Activated T-helper 9 cell treated with anti-CD3 and anti-CD28 coated beads, Interleukin-2, amount 50 U/mL, for 16 hours (primary cell): ENCODE measurements around the gene CDH4.
"Not testable (repeated sequence)": the region's sequence is repeated elsewhere in the genome, so short reads cannot be mapped to it uniquely, and the experiment has no call there.

ENCODE experiments used
- DNase-seq: peaks from one replicate; pipeline ENCODE4 v3.0.0-alpha.2; 2020; ENCODE audit warnings: low read depth

Gene CDH4

DNA sequence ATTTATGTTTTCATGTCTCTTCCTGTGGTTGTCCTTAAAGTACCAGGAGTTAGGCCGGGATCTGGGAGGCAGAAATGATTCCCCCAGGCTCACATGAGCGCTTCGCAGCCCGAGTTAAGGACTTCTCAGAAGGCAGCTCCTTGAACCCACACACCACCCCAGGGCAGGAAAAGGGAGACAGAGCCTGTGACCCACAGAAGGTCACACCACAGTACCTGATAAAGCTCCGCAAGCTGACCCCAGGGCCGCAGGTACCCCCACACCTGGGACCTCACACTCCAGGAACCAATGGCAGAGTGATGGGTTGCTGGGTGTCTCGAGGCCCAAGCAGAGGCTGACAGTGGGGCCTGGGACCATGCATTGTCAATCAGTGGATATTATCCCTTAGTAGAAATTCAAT, 207.6 kb downstream of the CDH4 start:
- DNase-seq: no peak

DNA sequence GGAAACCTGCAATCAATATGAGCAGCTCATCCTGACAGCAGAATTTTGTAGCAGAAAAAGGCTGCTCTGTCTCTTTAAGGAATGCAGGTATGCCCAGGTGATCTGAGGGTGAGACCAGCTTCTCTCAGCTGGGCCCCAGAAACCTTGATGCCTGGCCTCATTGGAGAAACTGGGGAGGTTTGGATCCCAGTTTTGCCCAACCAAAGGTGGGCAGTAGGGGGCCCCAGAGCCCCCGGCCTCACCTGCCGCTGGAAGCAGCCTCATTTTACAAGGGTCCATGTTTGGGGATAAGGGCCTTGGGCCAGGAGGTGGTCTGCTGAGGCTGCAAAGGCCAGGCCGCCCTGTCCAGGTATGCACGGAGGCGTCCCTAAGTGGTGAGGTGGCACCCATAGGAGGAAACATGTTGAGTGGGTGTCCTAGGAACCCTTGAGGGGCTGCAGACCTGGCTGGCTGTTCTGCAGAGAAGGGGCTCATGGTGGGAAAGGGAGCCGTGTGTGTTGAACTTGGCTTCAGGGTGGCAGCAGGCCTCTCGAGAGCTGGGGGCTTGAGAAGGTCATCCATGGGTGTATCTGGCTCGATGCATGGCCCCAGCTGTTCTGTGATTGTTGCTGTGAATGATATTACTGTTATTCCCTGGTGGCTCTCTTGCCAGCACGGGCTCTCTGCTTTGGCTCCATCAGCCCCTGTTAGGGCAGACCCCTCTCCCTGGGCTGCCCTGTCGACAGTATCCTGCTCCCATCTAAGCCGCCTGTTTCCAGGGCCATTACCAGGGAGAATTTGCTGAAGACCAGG, 208.4 kb downstream of the CDH4 start:
- no peak for DNase-seq

DNA sequence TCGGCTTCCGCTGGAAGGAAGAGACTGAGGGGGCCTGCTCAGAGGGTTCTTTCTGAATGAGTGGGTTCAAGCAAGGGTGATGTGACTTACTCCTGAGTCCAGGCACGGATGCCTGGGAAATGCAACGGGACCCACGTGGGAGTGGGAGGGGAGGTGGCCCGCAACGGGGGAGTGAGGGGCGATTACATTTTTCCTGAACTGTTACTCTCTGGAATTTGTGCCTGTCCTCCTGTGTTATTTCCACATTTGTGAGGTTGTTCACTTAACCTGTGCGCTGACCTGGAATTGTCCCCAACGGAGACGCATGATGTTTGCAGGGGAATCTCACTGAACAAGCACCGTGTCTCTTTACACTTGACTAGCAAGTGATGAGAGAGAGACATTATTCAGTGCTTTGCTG, 209.4 kb downstream of the CDH4 start:
- DNase-seq: no peak

DNA sequence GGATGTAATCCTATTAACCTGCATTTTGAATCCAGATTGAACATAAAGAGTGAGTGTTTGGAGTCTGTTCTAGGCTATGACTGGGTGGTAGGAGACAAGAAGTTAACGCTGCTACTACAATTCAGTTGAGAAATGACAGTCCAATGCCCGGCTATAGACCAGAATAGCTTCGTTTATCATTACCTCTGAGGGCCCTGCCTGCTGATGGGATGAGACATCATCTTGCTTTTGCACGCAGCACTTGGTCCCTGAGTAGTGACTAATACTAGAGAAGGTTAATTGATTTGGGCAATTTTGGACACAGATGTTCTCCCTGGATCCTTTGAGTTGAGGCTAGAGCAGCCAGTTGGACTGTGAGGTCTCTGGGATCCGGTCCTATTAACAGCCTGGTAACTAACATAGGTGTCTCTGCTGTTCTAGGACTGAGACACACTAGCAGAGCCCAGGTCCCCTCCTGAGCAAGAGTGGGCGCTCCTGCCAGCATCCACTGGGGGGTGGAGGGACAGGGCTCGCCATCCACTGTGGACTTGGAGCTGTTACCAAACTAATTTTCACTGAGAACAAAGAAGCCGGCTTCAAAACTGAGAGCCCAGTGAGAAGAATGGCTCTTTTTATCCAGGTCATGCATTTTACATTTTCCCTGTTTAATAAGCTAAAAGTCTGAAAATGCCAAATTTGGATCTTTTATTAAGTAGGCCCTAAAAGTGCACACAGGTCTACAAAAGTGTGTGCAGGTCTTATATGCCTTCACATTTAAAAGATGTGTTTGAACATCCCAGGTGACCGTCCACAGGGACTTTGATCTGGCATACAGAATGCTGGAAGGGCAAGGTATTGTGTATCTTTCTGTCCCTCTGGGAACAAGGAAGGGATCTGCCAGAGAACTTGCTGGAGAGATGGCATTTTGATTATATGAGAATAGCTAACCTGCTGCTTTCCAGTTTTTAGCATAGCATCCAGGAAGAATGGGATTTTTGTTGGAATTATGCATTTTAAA, 212.5 kb downstream of the CDH4 start:
- no peak for DNase-seq

DNA sequence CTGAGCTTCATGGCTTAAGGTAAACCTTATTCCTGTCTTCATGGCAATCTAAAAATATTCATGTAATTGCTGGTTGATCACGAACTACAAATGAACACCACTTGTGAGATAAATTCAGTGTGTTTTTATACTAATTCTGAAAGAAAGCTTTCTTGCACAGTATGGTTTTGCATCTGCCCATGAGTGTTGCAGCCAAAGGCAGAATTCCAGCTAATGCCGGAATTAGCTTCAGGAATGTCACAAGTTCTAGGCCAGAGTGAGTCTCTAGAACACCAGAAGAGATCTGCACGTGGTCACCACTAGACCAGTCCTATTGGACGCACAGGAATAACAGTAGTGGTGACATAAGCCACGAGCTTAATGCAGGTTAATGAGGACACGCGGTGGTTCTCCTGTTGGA, 223.7 kb downstream of the CDH4 start:
- DNase-seq: no peak

DNA sequence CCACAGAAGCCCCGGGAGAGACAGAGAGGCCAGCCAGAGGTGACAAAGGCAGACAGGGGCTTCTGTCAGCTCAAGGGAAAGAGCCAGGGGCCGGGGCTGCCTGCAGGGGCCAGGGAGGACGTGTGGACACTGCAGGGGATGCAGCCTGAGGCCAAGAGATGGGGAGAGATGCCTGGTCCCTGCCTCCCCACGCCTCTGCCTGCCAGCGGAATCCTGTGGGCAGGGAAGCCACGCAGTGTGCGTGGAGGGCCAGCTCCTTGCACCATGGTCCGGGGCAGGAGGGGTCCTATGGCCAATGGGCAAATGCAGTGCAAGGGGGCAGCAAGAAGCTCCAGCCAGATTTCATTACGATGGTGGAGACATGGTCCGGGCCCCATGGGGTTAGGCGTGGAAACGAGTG, 224.9 kb downstream of the CDH4 start:
- no peak for DNase-seq

DNA sequence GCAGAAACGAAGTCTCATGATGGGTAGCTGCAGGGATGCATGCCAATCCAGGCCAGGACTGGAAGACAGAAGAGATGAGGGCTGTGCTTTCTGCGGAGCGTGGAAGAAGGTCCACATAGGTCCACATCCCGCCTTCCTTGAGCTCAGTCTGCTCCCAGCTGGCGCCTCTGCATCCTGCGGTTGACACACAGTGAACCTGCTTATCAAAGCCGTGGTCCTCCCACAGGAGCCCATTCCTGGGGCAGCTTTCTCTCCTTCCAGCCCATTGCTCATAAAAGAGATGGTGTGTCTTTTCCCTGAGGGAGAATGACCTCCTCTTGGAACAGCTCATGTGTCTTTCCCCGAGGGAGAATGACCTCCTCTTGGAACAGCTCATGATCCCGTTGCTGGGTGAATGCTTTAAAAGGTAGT, 225.4 kb downstream of the CDH4 start:
- no peak for DNase-seq

DNA sequence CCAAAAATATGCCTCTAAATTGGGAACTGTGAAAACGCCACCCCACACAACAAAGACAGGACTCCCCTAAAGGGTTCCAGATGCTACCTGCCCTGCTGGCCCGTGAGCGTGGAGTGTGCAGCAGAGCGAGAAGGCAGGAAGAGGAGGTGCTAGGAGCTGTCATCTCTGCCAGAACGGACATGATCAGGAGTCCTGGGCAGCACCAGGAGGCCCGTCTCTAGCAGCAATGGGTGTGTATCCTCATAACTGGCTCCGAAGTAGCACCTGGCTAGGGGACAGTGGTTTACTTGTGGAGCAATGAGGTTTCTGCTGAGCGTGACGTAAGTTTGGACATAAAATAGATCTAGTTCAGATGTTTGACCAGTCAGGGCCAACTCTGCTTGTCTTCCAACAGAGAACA, 226.0 kb downstream of the CDH4 start:
- no peak for DNase-seq

DNA sequence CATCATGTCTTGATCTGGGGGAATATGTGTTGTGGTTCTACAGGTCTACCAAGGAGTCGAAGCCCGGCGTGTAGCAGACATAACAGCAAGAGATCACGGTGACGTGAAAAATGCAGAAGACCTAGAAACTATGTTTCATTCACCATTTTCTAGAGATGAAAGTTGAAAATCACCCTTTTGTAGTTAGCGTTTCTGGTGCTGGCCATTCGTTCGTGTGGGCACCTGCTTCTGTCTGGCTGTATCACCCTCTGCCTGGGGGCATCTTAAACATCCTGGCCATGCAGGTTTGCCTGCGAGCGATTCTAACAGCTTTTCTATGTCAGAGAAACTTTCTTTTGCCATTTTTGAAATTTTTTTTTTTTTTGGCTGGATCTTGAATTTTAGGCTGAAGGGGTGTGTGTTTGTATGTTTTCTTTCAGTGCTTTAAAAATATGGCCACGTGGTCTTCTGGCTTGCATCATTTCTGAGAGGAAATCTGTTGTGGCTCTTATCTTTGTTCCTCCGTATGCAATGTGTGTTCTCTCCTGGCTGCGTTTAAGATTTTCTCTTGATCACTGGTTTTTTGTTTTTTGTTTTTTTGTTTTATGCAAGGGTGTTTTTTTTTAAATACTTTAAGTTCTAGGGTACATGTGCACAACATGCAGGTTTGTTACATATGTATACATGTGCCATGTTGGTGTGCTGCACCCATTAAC, 226.7 kb downstream of the CDH4 start:
- no peak for DNase-seq

DNA sequence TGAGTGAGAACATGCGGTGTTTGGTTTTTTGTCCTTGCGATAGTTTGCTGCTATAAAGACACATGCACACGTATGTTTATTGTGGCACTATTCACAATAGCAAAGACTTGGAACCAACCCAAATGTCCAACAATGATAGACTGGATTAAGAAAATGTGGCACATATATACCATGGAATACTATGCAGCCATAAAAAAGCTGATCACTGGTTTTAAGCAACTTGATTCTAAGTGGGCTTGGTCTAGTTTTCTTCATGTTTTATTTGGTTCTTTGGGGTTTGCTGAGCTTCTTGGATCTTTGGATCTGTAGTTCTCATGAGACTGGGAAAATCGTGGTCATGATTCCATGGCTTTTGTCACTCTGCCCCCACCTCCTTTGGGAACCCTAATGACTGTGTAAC, 227.4 kb downstream of the CDH4 start:
- DNase-seq: not testable (repeated sequence)

DNA sequence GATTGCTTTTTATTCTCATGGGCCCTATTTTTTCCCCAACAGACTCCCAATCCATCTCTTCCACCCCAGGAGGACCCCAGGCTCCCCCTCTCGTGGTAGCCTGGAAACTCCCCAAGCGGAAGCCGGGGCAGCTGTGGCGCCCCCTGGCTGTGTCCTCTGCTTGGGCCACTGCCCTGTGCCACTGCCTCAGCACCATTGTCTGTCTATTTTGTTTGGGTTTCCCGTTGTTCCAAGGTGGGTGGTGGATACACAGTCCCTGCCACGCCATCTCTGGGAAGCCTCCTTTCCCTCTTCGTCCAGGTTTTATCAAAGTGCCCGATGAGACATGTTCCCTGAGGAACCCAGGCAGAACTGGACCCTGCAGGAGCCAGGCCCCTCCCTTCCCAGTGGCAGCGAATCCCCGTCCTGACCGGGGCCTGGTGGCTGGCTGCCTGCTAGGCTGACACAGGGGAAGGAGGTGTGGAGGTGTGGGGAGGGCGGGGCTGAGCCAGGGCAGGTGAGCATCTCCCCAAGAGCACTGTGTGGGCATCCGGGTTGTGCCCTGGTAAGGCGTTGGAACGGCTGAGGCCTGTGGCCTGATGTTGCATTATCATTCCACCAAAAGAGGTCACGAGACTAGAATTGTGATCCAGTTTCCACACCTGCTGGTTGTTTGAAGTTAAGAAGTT, 228.2 kb downstream of the CDH4 start:
- DNase-seq: no peak

DNA sequence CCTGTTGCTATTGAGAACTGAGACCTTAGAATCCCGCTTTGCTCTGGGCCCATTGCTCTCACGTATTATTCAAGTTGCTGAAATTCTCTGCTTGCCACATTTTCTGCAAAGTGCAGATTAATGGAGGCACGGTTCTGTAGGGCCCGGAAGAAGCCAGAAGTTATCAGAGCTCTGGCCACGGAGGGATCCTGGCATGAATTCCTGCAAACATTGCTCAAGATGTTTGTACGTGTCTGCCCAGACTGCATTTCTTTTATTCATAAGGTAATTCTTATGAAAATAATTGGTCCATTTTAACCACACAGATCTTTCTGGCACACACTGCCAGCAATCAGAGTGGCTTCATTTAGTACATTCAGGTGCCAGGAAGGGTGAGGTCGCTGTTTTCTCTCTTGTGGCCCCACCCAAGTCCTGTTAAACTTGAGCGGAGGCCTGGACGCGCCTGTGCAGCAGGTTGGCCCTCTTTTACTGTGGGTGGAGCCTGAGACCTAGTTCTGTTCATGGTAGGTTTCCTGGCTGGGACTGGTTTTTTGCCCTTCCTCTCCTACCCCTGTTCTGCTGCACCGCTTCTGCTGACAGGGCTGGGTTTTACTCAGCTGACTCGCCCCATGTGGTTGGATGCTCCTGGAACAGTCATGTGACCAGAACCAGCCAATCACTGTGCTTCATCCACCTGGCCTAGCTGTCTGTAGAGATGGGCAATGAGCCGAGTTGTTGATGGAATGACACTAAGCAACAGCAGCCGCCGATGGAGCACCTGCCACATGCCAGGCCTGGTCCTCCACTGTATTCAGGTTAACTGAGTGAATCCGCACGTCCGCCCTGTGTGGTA, 230.2 kb downstream of the CDH4 start:
- DNase-seq: no peak

DNA sequence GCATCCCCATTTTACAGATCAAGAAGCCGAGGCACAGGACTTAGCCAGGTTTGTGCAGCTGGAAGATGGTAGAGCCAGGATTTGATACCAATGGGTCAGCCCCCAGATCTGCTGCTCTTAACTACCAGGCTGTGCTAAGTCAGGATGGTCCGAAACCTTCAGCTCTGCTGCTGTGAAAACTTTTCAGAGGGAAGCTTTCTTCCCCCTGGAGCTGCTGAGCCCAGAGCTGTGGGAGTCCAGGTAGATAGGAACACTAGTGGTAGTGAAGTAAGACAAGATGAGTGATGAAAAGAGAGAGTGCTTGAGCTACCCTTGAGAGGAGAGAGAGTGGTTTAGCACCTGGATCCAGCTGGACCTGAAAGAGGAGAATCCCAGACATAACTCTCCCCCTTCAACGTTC, 230.8 kb downstream of the CDH4 start:
- no peak for DNase-seq

DNA sequence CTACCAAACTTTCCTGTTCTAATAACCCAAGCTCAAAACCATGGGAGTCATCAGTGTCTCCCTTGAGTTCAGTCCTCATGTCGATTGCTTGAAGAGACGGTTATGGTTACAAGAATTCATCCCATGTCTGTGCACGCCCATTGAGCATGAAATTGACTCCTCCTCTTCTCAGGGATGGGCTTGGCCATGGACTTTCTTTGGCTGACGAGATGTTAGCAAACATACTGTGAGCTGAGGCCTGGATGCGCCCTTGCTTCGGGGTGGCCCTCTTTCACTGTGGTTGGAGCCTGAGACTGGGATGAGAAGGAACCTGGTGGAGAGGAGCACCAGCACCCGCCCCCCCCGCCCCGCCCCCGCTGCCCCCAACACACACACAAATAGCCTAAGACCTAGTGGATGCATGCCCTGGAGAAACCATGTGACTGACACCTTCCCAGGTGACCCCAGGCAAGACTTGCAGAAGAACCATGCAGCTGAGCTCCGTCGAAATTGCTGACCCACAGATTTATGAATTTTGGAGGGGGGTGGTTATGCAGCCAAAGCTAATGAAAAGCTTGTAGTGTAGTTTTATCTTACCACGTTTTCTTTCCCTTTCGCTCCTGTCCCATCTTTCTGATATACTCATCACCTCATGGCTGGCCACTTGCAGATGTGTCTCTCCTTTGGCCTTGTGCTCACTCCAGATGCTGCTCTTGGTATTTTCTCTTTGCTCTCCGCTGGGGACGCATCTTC, 231.4 kb downstream of the CDH4 start:
- no peak for DNase-seq

DNA sequence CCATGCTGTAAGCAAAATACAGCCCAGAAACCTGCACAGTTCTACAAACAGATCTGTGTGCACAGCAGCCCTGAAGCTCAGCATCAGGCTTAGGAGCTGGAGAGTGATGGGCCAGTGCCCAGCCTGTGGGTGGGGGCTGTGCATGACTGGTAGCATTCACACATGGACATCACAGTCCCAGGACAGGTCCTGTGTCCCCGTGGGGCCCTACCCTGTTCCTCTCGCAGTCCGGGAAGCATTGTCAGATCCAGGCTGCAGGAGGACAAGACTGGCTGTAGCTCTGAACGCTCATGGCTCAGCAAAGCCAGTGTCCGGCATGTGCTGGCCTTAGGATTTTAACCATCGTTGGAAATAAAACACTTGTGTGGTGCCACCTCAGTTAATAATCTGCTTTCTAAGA, 234.1 kb downstream of the CDH4 start:
- DNase-seq: no peak

DNA sequence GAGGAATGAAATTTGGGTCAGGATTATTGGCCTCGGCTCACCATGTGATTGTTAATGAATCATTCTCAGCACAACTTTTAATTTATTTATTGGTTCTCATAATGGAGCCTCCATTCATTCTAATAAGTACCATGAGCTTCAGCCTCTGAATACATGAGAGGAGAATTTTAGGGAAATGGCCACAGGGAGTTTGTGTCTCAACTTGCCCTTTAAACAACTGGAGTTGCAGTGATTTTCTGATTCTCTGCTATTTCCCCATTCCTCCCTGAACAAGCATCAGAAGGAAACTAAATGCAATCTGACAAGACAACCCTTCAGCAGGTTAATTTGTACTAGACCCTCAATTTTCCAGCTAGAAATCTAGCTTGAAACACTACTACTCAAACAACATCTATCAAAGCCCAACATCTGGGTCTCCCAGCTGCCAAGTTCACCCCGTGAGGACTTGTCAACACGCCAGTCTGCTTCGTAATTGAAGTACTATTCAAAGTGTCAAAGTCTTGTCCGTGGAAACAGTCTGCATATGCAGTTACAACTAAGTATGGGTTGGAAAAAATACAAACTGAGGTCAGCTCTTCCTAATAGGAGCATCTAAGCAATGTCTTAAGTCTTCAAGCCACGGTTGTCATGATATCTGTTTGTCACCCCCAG, 235.4 kb downstream of the CDH4 start:
- DNase-seq: no peak

DNA sequence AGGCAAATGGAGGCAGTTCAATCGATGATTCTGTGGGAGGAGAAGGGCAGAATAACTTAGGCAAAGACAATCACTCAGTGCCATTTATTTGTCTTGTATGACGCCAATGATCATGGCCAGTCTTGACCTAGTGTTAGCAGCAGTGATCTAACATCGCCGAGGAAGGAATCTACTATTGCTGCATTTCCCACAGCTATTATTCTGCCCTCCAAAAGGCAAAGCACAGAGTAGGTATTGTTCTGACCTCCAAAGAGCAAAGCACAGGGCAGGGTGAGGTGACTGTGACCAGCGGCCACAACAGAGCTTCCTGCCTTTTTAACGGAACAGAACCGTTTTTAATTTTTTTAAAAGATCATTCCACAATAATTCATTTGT, 235.9 kb downstream of the CDH4 start:
- no peak for DNase-seq

DNA sequence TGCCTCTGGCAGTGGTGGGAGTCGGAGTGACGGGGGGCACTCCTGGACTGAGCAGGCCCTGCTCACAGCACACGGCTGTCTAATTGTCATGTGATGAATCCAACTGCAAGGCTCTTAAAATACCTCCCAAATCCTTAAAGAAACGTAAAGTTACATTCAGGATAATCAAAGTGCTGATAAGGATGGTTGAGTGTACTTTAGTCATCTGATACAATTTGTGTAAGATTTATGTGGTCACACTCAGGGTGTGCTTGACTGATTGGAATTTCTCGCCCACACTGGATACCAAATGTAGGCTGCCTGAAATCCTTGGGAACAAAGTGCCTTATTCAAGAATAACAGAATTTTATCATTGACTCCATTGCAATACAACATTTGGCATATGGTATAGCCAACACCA, 238.7 kb downstream of the CDH4 start:
- DNase-seq: no peak

DNA sequence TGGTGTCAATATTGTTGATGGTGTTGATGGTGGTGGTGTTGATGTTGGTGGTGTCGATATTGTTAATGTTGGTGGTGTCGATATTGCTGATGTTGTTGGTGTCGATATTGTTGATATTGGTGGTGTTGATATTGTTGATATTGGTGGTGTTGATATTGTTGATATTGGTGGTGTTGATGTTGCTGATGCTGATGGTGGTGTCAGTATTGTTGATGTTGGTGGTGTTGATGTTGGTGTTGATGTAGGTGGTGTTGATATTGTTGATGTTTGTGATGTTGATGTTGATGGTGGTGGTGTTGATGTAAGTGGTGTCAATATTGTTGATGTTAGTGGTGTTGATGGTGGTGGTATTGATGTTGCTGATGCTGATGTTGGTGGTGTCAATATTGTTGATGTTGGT, 240.0 kb downstream of the CDH4 start:
- DNase-seq: no peak

DNA sequence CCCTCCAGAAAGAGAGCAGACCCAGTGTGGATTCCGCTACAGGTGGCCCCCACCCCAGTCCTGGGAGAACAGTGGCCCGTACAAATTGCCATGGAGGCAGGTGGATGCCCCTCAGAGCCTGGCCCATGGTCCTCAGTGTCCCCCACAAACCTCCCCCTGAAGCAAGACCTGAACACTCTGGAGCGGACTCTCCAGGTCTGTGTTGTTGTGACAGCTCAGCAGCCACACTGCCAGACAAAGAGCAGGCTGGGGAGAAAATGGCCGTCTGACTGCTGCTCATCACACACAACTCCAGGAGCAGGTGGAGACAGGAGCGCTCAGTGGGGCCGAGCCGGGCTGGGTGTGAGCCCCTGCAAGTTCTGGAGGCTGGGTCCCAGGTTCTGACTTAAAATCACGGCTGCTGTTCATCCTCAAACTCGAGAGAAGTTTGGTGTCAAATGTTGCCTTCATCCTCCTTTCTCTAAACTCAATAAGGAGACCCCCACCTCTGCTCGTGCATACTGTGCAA, 241.8 kb downstream of the CDH4 start:
- DNase-seq: no peak
